ENCODE results near the gene EGLN1. TPM values are rescaled to one million over a fixed set of nuclear protein-coding genes. Genes with fewer than 3 reads are reported as not detected.

EGLN1 gene
- total and polyA plus RNA-seq, 2 of the 8 experiments (the other 6 are each of a cell fraction or from before 2014, with no cell fraction given) = 4.0 to 6.4 TPM

GRCh38 chr1:231404318-231404717, 17.8 kb downstream of the EGLN1 start:
- H3K9ac ChIP-seq (replicated peaks in 1 of 4; ENCODE audit: extremely low read depth in 1 of 4, low read depth in 3 of 4, low read length in 3 of 4) = no peak overlapping the region
- H3K27ac ChIP-seq (ENCODE audit: low read depth, low read length) = no peak overlapping the region
- DNase-seq (ENCODE audit: low read depth in 1 of 2, low spot score in 2 of 2) (no peak), FAIRE-seq (no peak)
- no peak overlapping the region for H3K56ac ChIP-seq (replicated peaks; ENCODE audit: insufficient read length, low read depth, low read length)
- no peaks in the 10 kb centered on the region for H3K4me1 ChIP-seq (replicated peaks in 1 of 4; ENCODE audit: control insufficient read depth in 3 of 4, insufficient read depth in 4 of 4, low read length in 3 of 4)
- no peaks in the 10 kb centered on the region for H3K36me3 ChIP-seq (ENCODE audit: control insufficient read depth in 2 of 4, insufficient read depth in 4 of 4, low read length in 3 of 4)
- no peaks in the 10 kb centered on the region for H3K27me3 ChIP-seq (replicated peaks in 1 of 4; ENCODE audit: control insufficient read depth in 3 of 4, extremely low read depth in 1 of 4, insufficient read depth in 3 of 4, low read length in 3 of 4)
- no peak overlapping the region for H2BK15ac ChIP-seq (ENCODE audit: low read length)
- H3K4me2 ChIP-seq (ENCODE audit: insufficient read depth in 1 of 2, low read depth in 2 of 2, low read length in 2 of 2) = no peak overlapping the region
- no peak overlapping the region for H3K4ac ChIP-seq (replicated peaks; ENCODE audit: insufficient read length, low read depth, low read length)
- TF ChIP-seq KDM5A (IDR thresholded peaks at IDR 0.05; ENCODE audit: low read length) (no peak), EZH2 (IDR thresholded peaks at IDR 0.05; ENCODE audit: low read depth, low read length, severe bottlenecking) (no peak), TCF12 (IDR thresholded peaks at IDR 0.05; ENCODE audit: low read depth, low read length) (no peak), CEBPB (IDR thresholded peaks at IDR 0.05; ENCODE audit: low read depth, low read length) (no peak)
- H3K23me2 ChIP-seq (ENCODE audit: low read depth, low read length) = no peaks in the 10 kb centered on the region
- H2BK5ac ChIP-seq (ENCODE audit: low read depth, low read length) = no peak overlapping the region
- no peak overlapping the region for H2BK20ac ChIP-seq (ENCODE audit: low read length)
- no peak overlapping the region for H4K8ac ChIP-seq (ENCODE audit: extremely low read depth, insufficient read depth, low read length)
- no peak overlapping the region for H4K91ac ChIP-seq (replicated peaks; ENCODE audit: insufficient read length, low read length)
- WGBS, 2 experiments (ENCODE audit: extremely low coverage in 1 of 2, insufficient coverage in 1 of 2, insufficient read length in 1 of 2, insufficient replicate concordance in 2 of 2, low coverage in 1 of 2, low lambda C conversion rate in 2 of 2, missing lambda C conversion rate in 1 of 2) = 93% methylated on average over 2 of the region's 2 CpGs; no CpG with 5 or more reads in 1 of the 2 experiments
- ChIA-PET CTCF (ENCODE audit: partially characterized antibody) (interaction anchor here (0.6 kb wide), 1 partner anchor 100 kb away, joined by 3 read pairs; no protein-coding TSS in a partner anchor), POLR2A (ENCODE audit: partially characterized antibody) (interaction anchor here (0.6 kb wide), 1 partner anchor 1013 kb away, joined by 3 read pairs; no protein-coding TSS in a partner anchor)
- H3K79me2 ChIP-seq (ENCODE audit: control insufficient read depth in 1 of 2, insufficient read depth in 2 of 2, low read length in 2 of 2) = no peaks in the 10 kb centered on the region
- no peak overlapping the region for H3K23ac ChIP-seq (ENCODE audit: insufficient read length)
- no peak overlapping the region for H3K18ac ChIP-seq (ENCODE audit: extremely low read depth, low read length)
- H2BK12ac ChIP-seq (ENCODE audit: low read depth, low read length) = no peak overlapping the region
- H4K20me1 ChIP-seq (replicated peaks in 1 of 2; ENCODE audit: control insufficient read depth in 1 of 2, insufficient read depth in 2 of 2, low read length in 2 of 2) = no peaks in the 10 kb centered on the region
- H3K79me1 ChIP-seq (ENCODE audit: low read depth, low read length) = no peaks in the 10 kb centered on the region
- H2BK120ac ChIP-seq (replicated peaks; ENCODE audit: low read depth, low read length) = no peak overlapping the region
- no peak overlapping the region for H2AFZ ChIP-seq (ENCODE audit: low read length)
- H2AK5ac ChIP-seq (ENCODE audit: low read depth, low read length) = no peak overlapping the region
- H4K5ac ChIP-seq (ENCODE audit: insufficient read length, low read depth, low read length) = no peak overlapping the region
- H3K9me3 ChIP-seq (ENCODE audit: insufficient read depth in 2 of 2, low read depth in 1 of 2, low read length in 1 of 2) = no peaks in the 10 kb centered on the region
- H3K14ac ChIP-seq (ENCODE audit: insufficient read length) = no peak overlapping the region
- H3K4me3 ChIP-seq (ENCODE audit: extremely low read depth in 1 of 4, insufficient read depth in 2 of 4, low read depth in 3 of 4, low read length in 4 of 4) = no peak overlapping the region

Data from H1 (cell line).